ENCODE measurements around the gene ATP6V0D1.

Gene ATP6V0D1

GRCh38 chr16:67413978-67414911 lies 66.7 kb downstream of the ATP6V0D1 start:
- no peak overlapping the region for H3K27ac ChIP-seq
- no peak for TF ChIP-seq CTCF (conservative IDR thresholded peaks at IDR 0.05)

GRCh38 chr16:67412294-67412693 lies 68.7 kb downstream of the ATP6V0D1 start:
- no peak overlapping the region for H3K27ac ChIP-seq
- TF ChIP-seq CTCF (conservative IDR thresholded peaks at IDR 0.05) = no peak

- H3K27ac ChIP-seq = no peak overlapping the region
- no peak for TF ChIP-seq CTCF (conservative IDR thresholded peaks at IDR 0.05)
Measured at GRCh38 chr16:67411339-67411738, 69.6 kb downstream of the ATP6V0D1 start.

- no peak for TF ChIP-seq CTCF (conservative IDR thresholded peaks at IDR 0.05)
- no peak overlapping the region for H3K27ac ChIP-seq
Measured at GRCh38 chr16:67409631-67410030, 71.3 kb downstream of the ATP6V0D1 start.

- no peak for TF ChIP-seq CTCF (conservative IDR thresholded peaks at IDR 0.05)
- no peak overlapping the region for H3K27ac ChIP-seq
Measured at GRCh38 chr16:67407788-67408452, 73.0 kb downstream of the ATP6V0D1 start.

- H3K27ac ChIP-seq = no peak overlapping the region
- TF ChIP-seq CTCF (conservative IDR thresholded peaks at IDR 0.05) = no peak
Measured at GRCh38 chr16:67407176-67407787, 73.7 kb downstream of the ATP6V0D1 start.
